GM19372 (cell line): ENCODE measurements around the gene ADAMTS19.
"Not testable (repeated sequence)": the region's sequence is repeated elsewhere in the genome, so short reads cannot be mapped to it uniquely, and the experiment has no call there.

ENCODE experiments used
- ATAC-seq: cut with Tn5 transposase; IDR thresholded peaks from one replicate; pipeline ENCODE4 v1.9.1; 2021; ENCODE audit warnings: mild to moderate bottlenecking, low read depth, moderate library complexity; ENCODE audit not compliant: unreplicated experiment

ADAMTS19 gene

GRCh38 chr5:129459777-129460671 is at the start of gene ADAMTS19:
ADAMTS19 (plus strand) TSS chr5:129460298; CDS start chr5:129460392, 94 bp downstream.
- ATAC-seq = peak; percentile 44

DNA sequence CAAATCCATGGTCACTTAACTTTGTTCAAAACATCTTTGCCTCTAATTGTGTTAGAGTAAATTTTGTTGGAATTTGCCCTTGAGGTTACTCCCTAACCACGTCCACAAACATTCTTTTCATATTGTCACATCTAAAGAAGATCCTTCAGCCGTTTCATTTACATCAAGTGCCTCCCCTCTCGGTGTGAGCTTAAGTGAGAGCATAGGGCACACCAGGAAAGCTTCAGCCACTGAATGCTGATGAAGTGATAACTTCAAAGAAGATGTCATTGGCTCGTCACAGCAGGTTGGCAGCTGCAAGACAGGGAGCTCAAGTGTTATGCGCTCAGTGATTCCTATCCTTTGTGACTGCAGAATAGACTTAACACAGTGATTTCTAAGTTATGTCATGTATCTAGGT is 49.6 kb upstream of the ADAMTS19 start:
- ATAC-seq = no peak

DNA sequence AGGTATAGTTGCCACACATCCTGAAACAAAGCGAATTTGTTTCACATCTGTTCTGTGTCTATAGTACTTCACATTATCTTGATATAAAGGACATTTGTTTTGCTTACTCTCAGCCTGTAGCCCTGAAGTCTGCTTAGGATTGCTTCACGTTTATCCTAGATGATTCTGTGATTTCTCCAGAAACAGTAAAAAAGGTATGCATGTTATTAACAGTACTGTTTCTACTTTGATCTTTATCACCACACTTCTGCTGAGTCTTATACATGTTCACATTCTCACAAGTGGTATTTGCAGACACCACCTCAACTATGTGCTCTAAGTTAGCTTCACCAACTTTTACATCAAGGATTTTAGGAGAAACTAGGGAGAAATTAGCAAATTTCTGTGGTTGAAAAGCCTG is 47.4 kb upstream of the ADAMTS19 start:
- no peak for ATAC-seq

DNA sequence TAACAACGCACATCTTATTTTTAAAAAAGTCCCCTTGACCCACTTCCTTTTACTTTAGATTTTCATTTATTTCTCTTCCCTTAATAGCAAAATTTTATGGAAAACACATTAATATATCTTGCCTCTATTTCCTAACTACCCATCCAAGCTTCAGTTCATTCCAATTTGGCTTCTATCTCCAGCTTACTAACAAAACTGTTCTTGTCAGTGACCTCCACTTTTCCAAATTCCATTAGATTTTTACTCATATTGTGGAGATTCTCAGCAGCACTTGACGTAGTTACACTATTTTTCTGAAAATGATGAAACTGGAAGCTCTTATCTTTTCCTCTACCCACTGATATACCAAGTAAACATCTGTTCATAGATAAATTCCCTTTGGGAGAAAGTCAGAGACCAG is 46.5 kb upstream of the ADAMTS19 start:
- ATAC-seq = no peak

DNA sequence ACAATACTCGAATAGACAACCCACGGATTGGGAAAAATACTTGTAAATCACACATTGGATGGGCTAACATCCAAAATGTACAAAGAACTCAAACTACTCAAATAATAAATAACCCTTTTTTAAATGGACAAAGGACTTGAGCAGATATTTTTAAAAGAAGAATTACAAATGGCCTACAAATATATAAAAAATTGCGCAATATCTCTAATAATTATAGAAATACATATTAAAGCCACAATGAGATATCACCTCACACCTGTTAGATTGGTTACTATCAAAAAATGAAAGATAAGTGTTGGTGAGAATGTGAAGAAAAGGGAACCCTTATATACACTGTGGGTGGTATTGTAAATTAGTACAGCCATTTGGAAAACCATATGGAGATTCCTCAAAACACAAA is 40.8 kb upstream of the ADAMTS19 start:
- ATAC-seq = no peak

DNA sequence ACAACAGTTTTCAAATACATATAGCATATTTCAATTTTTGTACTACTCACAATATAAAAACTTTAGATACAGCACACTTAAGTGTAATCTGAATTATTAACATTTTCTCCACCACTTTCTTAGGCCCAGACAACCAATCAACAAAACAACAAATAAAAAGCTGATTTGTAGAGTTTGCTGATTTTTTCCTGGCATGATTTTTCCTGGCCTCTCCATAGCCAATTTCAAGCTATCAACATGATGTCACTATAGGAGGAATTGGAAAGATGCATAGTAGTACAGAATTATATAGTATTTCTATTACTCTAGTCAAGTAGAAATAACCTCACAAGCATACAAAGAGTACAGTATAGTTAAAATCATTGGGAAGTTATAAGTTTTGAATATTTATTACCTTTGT is 35.1 kb upstream of the ADAMTS19 start:
- ATAC-seq = no peak

DNA sequence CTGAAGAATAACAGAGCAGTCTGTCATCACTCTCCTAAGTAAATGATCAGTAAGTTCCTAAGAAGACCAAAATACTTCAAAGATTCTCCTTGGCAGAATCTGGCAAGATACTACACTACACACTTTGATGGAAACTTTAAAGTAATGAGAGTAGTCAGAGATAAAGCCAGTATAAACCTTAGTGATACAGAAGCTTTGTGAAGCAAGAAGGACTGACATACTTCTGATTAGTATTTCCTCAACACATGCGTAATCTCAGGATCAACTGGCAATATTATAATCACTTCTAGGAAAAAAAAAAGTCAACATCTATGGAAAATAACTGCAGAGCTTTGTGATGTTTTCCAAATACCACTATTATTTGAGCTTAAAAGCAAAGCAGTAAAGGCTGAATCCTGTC is 34.0 kb upstream of the ADAMTS19 start:
- ATAC-seq = no peak

- not testable (repeated sequence) for ATAC-seq
Observed at GRCh38 chr5:129428636-129429035, 31.5 kb upstream of the ADAMTS19 start.

GRCh38 chr5:129431406-129431805 is 28.7 kb upstream of the ADAMTS19 start:
- ATAC-seq = no peak

- no peak for ATAC-seq
Observed at GRCh38 chr5:129438322-129438721, 21.8 kb upstream of the ADAMTS19 start.

- ATAC-seq = no peak
Observed at GRCh38 chr5:129440424-129440823, 19.7 kb upstream of the ADAMTS19 start.

DNA sequence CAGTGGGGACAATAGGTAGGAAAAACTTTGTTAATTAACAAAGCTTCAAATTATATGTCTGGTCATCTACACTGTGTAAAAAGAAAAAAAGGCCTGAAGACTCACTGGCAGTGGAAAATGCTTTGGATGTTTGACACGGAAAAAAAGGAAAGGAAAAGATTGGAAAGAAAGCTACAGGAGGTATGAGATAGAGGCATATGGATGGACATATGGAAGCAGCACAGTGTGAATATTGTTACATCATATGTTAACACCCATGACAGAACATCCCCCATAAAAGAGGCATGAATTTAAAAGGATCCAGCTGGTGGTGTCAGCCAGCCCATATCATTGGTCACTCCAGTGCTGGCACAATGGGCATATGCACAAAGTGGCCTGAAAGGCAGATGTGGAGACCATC is 19.0 kb upstream of the ADAMTS19 start:
- ATAC-seq = no peak

DNA sequence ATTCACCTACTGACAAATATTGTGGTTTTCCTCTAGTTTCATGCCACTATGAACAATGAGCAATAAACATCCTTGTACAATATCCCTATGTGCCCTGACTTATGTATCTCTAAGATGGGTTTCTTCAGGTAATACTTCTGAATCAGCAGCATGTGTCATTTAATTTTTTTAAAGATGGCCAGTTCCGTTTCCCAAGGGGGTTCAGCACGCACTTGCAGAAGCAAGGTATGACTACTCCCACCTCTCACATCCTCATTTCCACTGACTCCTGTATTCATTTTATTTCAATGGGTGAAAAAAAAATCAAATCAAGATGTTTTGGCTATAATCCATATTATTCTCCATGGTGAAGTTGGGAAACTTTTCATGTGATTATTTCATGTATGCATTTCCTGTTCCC is 14.7 kb upstream of the ADAMTS19 start:
- ATAC-seq = no peak

- ATAC-seq = no peak
Observed at GRCh38 chr5:129447968-129448367, 12.1 kb upstream of the ADAMTS19 start.

DNA sequence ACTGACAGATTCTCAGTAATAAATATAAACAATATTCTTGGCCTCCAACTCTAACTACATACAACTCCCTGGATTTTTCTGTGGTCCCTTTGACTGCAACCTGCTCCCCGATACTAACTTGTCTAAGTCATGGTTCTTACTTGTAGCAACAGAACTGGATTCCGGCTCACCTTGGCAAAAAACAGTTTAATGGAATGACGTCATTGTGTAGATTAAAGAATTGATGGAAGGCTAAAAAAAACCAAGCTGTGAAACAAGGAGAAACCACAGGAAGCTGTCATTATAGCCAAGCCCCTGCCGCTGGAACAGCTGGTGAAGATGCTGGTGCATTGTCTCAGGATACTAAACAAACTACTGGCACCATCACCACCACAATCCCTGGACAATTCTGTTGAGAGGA is 11.4 kb upstream of the ADAMTS19 start:
- no peak for ATAC-seq

DNA sequence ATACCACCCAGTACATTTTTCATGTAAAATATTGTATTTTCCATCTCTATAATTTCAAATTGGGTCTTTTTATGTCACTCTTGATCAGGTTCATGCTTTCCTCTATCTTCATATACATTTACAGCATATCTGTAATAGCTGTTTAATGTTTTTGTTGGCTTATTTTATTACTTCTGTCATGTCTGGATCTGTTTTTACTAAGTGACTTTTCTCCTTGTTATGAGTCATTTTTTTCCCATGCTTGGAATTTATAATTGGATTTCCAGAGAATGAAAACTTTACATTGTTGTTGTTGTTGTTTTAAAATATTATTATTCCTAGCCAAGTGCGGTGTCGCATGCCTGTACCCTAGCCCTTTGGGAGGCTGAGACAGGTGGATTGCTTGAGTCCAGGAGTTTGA is 5.6 kb upstream of the ADAMTS19 start:
- no peak for ATAC-seq

DNA sequence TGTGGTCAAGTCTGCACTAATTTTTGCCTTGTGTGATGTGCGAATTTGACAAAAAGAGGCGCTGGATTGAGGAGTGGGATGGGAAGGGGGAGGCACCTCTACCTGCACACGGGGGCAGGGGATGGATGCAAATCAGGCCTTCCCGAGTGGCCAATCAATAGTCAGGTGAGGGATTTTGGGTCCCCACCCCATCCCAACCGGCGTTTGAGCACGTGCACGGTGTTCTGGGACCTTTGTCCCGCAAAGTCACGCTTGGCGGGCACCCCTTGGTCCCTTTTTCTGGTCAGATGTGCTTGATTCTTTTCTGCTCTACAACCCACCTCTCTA is 685 bp upstream of the ADAMTS19 start:
- no peak for ATAC-seq

DNA sequence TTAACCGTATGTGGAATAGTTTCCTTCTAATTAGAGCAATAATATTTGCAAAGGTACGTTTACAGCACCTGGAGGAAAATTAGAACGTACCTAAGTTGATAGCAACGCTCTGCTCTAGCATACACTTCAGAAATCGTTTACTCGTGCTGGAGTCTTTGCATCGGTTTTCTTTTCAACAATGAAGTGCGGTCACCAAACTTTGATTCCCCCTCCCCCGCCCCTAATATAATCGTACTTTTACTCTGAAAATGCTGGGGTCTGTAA is 506 bp downstream of the ADAMTS19 start:
- ATAC-seq = peak; percentile 6

DNA sequence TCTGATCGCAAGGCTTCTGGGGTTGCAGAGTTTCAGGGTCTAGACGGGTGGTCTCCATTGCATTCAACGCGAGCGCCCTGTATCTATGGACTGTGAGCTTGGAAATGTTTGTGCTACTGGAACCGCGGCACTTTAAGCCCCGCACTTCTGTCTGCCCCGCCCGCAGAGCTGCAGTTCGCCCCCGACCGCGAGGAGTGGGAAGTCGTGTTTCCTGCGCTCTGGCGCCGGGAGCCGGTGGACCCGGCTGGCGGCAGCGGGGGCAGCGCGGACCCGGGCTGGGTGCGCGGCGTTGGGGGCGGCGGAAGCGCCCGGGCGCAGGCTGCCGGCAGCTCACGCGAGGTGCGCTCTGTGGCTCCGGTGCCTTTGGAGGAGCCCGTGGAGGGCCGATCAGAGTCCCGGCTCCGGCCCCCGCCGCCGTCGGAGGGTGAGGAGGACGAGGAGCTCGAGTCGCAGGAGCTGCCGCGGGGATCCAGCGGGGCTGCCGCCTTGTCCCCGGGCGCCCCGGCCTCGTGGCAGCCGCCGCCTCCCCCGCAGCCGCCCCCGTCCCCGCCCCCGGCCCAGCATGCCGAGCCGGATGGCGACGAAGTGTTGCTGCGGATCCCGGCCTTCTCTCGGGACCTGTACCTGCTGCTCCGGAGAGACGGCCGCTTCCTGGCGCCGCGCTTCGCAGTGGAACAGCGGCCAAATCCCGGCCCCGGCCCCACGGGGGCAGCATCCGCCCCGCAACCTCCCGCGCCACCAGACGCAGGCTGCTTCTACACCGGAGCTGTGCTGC is 1.0 kb downstream of the ADAMTS19 start:
- ATAC-seq = peak; percentile 27

DNA sequence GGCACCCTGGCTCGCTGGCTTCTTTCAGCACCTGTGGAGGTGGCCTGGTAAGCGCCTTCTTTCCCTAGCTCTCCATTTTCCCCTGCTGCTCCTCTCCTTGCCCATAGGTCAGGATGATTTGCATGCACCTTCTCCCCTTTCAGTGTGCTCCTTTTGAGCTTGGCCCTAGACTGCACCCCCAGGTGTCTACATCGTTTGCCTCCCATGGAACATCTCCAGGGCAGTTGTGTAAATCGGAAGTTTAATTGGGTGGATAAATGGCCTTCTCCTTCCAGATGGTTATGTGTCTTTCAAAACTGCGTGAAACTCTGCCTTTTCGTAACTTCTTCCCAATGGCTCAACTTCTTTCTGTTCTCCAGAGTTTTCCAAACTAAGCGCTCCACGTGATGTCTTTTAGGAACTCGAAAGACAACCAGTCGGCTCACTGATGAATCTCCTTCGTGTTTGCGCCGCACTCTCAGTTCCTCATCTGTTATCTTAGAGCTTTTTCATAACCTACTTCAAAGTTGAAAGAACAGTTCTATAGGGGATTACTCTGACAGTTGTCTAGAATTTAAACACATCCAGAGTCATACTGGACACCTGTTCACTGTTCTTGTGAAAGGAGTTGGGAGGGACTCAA is 1.7 kb downstream of the ADAMTS19 start:
- peak; percentile 48 for ATAC-seq

DNA sequence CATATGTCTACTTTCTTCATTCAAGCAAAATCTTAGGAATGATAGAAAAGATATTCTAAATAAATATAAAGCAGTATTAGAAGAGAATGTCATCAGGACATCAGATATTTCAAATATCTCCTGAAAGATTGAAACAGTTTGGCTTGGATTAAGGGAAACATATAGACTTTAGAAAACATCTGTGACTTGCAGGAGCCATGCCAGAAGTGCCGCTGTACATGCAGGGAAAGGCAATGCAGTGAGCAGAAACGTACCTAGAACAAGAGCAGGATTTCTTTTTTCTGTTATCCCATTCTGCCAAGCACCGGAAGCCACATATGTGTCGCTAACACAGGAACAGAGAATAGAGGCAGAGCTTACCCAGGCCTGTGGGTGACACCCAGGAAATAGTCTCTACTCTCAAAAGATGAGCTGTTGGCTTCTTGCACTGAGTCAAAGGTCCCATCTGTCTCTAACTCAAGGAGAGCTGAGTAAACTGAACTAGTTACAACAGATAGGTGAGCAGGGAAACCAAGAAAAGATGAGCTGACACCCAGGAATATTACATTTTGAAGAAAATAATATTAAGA is 5.8 kb downstream of the ADAMTS19 start:
- ATAC-seq = no peak
